CD4-positive, alpha-beta T cell treated with Interferon alpha-2 for 1 hour (primary cell): ENCODE results near the gene PAQR8.
"Not testable (repeated sequence)": the region's sequence is repeated elsewhere in the genome, so short reads cannot be mapped to it uniquely, and the experiment has no call there.

Experiments
- DNase-seq, 2 donors: peaks; one replicate each; pipeline ENCODE4 v3.0.0-alpha.2; 2020 to 2022

The PAQR8 gene

GRCh38 chr6:52415333-52415732 lies 53.4 kb downstream of the PAQR8 start:
- DNase-seq, result no peak

- DNase-seq, result no peak
Observed at GRCh38 chr6:52415917-52416628, 54.1 kb downstream of the PAQR8 start.

- DNase-seq, result peak; percentile 48 to 85
Observed at GRCh38 chr6:52416629-52417151, 54.7 kb downstream of the PAQR8 start.

GRCh38 chr6:52417675-52418111 lies 55.7 kb downstream of the PAQR8 start:
- no peak for DNase-seq

- DNase-seq, result no peak
Observed at GRCh38 chr6:52418606-52419005, 56.7 kb downstream of the PAQR8 start.

GRCh38 chr6:52419809-52420667 lies 58.1 kb downstream of the PAQR8 start, which contains the start of gene EFHC1:
Gene EFHC1 (plus strand): TSS chr6:52420342. CDS start chr6:52420411, 69 bp downstream.
- DNase-seq, result peak; percentile 98

GRCh38 chr6:52420668-52421358 lies 58.9 kb downstream of the PAQR8 start:
- DNase-seq, result no peak

- DNase-seq, result no peak
Observed at GRCh38 chr6:52422156-52422555, 60.2 kb downstream of the PAQR8 start.

GRCh38 chr6:52423448-52423847 lies 61.5 kb downstream of the PAQR8 start:
- no peak for DNase-seq

GRCh38 chr6:52423971-52424381 lies 62.0 kb downstream of the PAQR8 start:
- DNase-seq, result no peak

- DNase-seq, result no peak
Observed at GRCh38 chr6:52424513-52424912, 62.6 kb downstream of the PAQR8 start.

GRCh38 chr6:52426667-52427066 lies 64.7 kb downstream of the PAQR8 start:
- no peak for DNase-seq

GRCh38 chr6:52433294-52433693 lies 71.3 kb downstream of the PAQR8 start:
- not testable (repeated sequence) for DNase-seq

- DNase-seq, result no peak
Observed at GRCh38 chr6:52435345-52435744, 73.4 kb downstream of the PAQR8 start.

- no peak for DNase-seq
Observed at GRCh38 chr6:52438926-52439325, 77.0 kb downstream of the PAQR8 start.

- DNase-seq, result no peak
Observed at GRCh38 chr6:52454556-52454955, 92.6 kb downstream of the PAQR8 start.

- no peak for DNase-seq
Observed at GRCh38 chr6:52457096-52457495, 95.1 kb downstream of the PAQR8 start.
